ENCODE data around the gene PRKD3.
A peak's percentile ranks its signal among the peaks of the same experiment; 100 is the strongest.

Gene PRKD3

GRCh38 chr2:37324786-37325624 lies at the start of gene PRKD3:
TSS of gene PRKD3 (minus strand) at chr2:37324833. CDS start at chr2:37316524, 8,309 bp downstream.
- peak; percentile 82 for DNase-seq

- no peak for DNase-seq
Measured at GRCh38 chr2:37372000-37372399, 47.4 kb upstream of the PRKD3 start.

- DNase-seq: no peak
Measured at GRCh38 chr2:37370666-37371065, 46.0 kb upstream of the PRKD3 start.

- no peak for DNase-seq
Measured at GRCh38 chr2:37367984-37368383, 43.4 kb upstream of the PRKD3 start.

- no peak for DNase-seq
Measured at GRCh38 chr2:37367310-37367709, 42.7 kb upstream of the PRKD3 start.

GRCh38 chr2:37366773-37367172 lies 42.1 kb upstream of the PRKD3 start:
- DNase-seq: no peak

GRCh38 chr2:37365669-37366068 lies 41.0 kb upstream of the PRKD3 start:
- DNase-seq: no peak

- no peak for DNase-seq
Measured at GRCh38 chr2:37364351-37364750, 39.7 kb upstream of the PRKD3 start.

- no peak for DNase-seq
Measured at GRCh38 chr2:37361994-37362698, 37.5 kb upstream of the PRKD3 start.

- no peak for DNase-seq
Measured at GRCh38 chr2:37361216-37361815, 36.7 kb upstream of the PRKD3 start.

GRCh38 chr2:37358466-37358865 lies 33.8 kb upstream of the PRKD3 start:
- no peak for DNase-seq

GRCh38 chr2:37357530-37357929 lies 32.9 kb upstream of the PRKD3 start:
- no peak for DNase-seq

- DNase-seq: no peak
Measured at GRCh38 chr2:37357069-37357468, 32.4 kb upstream of the PRKD3 start.

GRCh38 chr2:37356299-37356698 lies 31.7 kb upstream of the PRKD3 start:
- no peak for DNase-seq

GRCh38 chr2:37355735-37356134 lies 31.1 kb upstream of the PRKD3 start:
- no peak for DNase-seq

GRCh38 chr2:37354531-37354930 lies 29.9 kb upstream of the PRKD3 start:
- no peak for DNase-seq

- no peak for DNase-seq
Measured at GRCh38 chr2:37350034-37350433, 25.4 kb upstream of the PRKD3 start.

GRCh38 chr2:37349231-37349860 lies 24.7 kb upstream of the PRKD3 start:
- DNase-seq: peak; percentile 38

GRCh38 chr2:37348155-37348554 lies 23.5 kb upstream of the PRKD3 start:
- DNase-seq: no peak

- DNase-seq: no peak
Measured at GRCh38 chr2:37344453-37345361, 20.1 kb upstream of the PRKD3 start, which contains the start of gene QPCT. TSS of gene QPCT (plus strand) at chr2:37344630. CDS start at chr2:37344732, 102 bp downstream.

- peak; percentile 36 for DNase-seq
Measured at GRCh38 chr2:37343537-37344434, 19.2 kb upstream of the PRKD3 start.

Measured in OCI-M1 (cell line).